Chondrocyte (in vitro differentiated cells): Measurements from ENCODE around the gene PPARG. TPM values are rescaled to one million over a fixed set of nuclear protein-coding genes. Genes with fewer than 3 reads are reported as not detected.
A peak's percentile ranks its signal among the peaks of the same experiment; 100 is the strongest.

Experiments
- DNase-seq: peaks from one replicate; pipeline ENCODE4 v3.0.0; 2021; ENCODE audit warnings: mixed read lengths, low spot score
- H3K27ac Mint-ChIP-seq: one replicate; pipeline ENCODE4 v1.8.0; 2021; ENCODE audit warnings: mild to moderate bottlenecking, moderate library complexity, mixed read lengths; ENCODE audit not compliant: unreplicated experiment
- H3K27me3 Mint-ChIP-seq: 2 replicates; pipeline ENCODE4 v1.8.0; 2021; ENCODE audit warnings: low read depth, mixed read lengths
- H3K36me3 Mint-ChIP-seq: 2 replicates; pipeline ENCODE4 v1.8.0; 2021; ENCODE audit warnings: low read depth, mixed read lengths
- H3K4me1 Mint-ChIP-seq: 2 replicates; pipeline ENCODE4 v1.8.0; 2021; ENCODE audit warnings: low read depth, mild to moderate bottlenecking, mixed read lengths
- H3K4me3 Mint-ChIP-seq: one replicate; pipeline ENCODE4 v1.8.0; 2021; ENCODE audit warnings: mild to moderate bottlenecking, moderate library complexity, mixed read lengths; ENCODE audit not compliant: unreplicated experiment
- H3K9me3 Mint-ChIP-seq: 2 replicates; pipeline ENCODE4 v1.8.0; 2021; ENCODE audit warnings: low read depth, mixed read lengths
- total RNA-seq: library from RNA; stranded (reverse); gene quantifications from 3 replicates; pipeline ENCODE4 v1.2.1, GENCODE V29; 2021
- TF ChIP-seq, protein P1 (sequence below): fragments of 200-600 bp; sonication (generic); IDR thresholded peaks from 2 replicates; pipeline ENCODE4 v1.5.0; 2021; ENCODE audit warnings: antibody characterized with exemption, mild to moderate bottlenecking, moderate library complexity

Gene PPARG
- total RNA-seq, 1 donor from 2014 or later = 9.2 TPM

DNA sequence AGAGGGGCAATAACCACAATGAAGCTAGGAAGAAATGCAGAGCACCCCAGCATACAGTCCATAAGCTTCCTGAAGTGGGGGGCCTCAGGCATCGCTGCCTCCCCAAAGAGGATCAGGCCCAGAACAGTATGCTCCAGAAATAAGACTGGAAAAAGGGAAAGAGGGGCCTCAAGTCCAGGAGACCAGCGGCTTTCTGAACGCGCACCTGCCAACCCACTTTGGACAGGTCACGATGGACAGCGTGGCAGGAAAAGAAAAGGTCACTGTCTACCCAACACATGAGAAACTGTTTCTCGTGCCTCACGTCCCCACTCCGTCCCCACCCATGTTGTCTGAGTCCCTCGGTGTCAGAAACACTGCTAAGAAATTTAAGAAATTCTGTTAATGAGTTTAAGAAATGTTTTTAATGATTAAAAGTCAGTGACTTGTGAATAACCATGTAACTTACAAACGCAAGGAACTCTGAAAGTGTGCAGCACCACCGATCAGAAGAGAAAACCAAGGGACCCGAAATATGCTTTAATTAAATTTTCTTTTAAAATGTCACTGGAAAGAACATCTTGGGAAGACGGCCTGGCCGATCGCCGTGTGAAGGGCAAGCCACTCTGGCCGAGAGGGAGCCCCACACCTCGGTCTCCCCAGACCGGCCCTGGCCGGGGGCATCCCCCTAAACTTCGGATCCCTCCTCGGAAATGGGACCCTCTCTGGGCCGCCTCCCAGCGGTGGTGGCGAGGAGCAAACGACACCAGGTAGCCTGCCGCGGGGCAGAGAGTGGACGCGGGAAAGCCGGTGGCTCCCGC is 1.7 kb upstream of the PPARG start:
- H3K9me3 Mint-ChIP-seq = no peaks in the 10 kb centered on the region
- H3K36me3 Mint-ChIP-seq = no peaks in the 10 kb centered on the region
- peaks cover 8% of the 10 kb centered on the region for H3K27me3 Mint-ChIP-seq
- TF ChIP-seq, protein P1, sequence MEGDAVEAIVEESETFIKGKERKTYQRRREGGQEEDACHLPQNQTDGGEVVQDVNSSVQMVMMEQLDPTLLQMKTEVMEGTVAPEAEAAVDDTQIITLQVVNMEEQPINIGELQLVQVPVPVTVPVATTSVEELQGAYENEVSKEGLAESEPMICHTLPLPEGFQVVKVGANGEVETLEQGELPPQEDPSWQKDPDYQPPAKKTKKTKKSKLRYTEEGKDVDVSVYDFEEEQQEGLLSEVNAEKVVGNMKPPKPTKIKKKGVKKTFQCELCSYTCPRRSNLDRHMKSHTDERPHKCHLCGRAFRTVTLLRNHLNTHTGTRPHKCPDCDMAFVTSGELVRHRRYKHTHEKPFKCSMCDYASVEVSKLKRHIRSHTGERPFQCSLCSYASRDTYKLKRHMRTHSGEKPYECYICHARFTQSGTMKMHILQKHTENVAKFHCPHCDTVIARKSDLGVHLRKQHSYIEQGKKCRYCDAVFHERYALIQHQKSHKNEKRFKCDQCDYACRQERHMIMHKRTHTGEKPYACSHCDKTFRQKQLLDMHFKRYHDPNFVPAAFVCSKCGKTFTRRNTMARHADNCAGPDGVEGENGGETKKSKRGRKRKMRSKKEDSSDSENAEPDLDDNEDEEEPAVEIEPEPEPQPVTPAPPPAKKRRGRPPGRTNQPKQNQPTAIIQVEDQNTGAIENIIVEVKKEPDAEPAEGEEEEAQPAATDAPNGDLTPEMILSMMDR = peak; percentile 63
- H3K4me1 Mint-ChIP-seq = peaks cover 14% of the 10 kb centered on the region
- H3K27ac Mint-ChIP-seq = no peak overlapping the region
- no peak for DNase-seq
- H3K4me3 Mint-ChIP-seq = peak overlapping the region; percentile 71

DNA sequence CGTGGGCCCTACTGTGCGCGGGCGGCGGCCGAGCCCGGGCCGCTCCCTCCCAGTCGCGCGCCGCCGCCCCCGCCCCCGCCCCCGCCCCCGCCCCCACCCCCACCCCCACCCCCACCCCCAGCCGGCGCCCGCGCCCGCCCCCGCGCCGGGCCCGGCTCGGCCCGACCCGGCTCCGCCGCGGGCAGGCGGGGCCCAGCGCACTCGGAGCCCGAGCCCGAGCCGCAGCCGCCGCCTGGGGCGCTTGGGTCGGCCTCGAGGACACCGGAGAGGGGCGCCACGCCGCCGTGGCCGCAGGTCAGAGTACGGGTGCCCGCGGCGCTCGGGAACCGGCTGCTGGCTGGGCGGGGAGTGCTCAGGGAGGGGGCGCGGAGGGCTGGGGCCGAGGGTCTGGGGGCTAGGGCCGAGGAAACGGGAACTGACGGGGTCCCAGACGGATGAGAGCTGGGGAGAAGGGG is 1.1 kb upstream of the PPARG start:
- Mint-ChIP-seq H3K27ac (no peak overlapping the region), H3K36me3 (no peaks in the 10 kb centered on the region), H3K4me3 (peak overlapping the region; percentile 75), H3K9me3 (no peaks in the 10 kb centered on the region), H3K27me3 (peaks cover 9% of the 10 kb centered on the region), H3K4me1 (peaks cover 14% of the 10 kb centered on the region)
- DNase-seq = no peak
- TF ChIP-seq, protein P1 = no peak

DNA sequence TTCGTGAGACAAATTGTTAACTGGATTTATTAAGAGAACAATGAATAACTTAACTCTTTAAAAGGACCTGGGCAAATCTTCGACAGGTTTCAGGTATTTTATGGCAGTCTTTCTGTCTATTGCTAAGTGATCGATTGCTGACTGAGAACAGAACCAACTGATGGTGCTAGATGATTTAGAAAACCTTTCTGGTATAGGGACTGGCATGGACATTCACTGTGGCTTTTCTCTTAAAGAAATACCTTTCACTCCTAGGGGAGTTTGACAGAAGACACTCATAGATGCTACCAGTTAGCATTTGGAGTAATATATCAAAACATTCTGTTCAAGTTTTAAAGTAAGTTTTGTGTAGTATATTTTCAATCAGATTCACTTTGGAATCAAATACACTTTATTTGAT is 654 bp downstream of the PPARG start:
- Mint-ChIP-seq H3K4me3 (peak overlapping the region; percentile 75), H3K36me3 (no peaks in the 10 kb centered on the region), H3K4me1 (peaks cover 14% of the 10 kb centered on the region), H3K9me3 (no peaks in the 10 kb centered on the region), H3K27ac (no peak overlapping the region), H3K27me3 (peaks cover 9% of the 10 kb centered on the region)
- no peak for DNase-seq
- TF ChIP-seq, protein P1 = no peak

DNA sequence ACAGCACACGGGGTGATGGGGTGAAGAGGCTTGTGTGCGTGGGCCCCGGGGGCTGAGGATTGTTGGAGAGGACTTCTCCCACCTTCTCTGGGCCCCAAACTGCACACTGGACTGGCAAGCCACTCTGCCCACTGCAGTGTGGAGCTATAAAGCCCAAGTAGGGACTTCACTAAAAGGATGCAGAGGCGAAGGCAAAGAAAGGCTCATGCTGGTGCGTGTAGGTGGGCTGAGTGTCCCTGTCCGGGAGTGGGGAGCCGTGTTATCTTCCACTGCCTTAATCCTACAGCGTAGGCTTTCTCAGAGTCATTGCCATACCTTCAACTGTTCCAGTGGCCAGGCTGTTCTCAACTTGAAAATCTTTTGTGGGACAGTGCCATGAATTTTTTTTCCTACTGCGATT is 3.9 kb downstream of the PPARG start:
- H3K36me3 Mint-ChIP-seq = no peaks in the 10 kb centered on the region
- no peak overlapping the region for H3K27ac Mint-ChIP-seq
- TF ChIP-seq, protein P1 = no peak

DNA sequence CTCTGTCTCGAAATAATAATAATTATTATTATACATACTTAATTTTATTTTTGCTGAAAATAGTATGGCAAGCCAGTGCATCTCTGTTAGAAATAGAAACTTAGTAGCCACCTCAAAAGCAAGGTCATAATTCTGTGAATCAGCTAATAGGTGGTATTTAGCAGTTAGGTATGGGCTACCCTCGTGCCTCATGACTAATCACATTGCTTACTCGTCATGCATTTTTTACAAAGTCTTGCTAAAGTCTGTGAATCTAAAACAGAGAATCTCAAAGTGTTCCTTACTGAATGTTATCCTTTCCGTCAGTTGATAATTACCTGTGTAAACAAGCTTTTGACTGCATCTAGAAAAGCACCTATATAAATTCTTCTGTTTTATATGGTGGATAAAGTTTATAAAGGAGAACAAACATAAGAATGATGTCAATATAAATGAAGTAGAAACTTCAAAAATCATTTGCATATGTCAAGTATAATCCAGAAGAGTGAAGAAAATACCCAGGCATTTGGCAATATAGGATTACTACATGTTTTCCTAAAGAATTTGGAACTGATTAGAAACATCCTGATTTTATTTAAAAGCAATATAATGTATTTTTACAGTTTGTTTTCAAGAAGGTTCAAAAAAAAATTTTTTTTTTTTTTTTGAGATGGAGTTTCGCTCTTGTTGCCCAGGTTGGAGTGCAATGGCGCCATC is 6.2 kb downstream of the PPARG start:
- H3K4me3 Mint-ChIP-seq = no peak overlapping the region
- TF ChIP-seq, protein P1 = no peak
- no peak for DNase-seq
- H3K9me3 Mint-ChIP-seq = no peaks in the 10 kb centered on the region
- H3K4me1 Mint-ChIP-seq = no peaks in the 10 kb centered on the region
- H3K27me3 Mint-ChIP-seq = peaks cover 7% of the 10 kb centered on the region
- no peak overlapping the region for H3K27ac Mint-ChIP-seq
- H3K36me3 Mint-ChIP-seq = no peaks in the 10 kb centered on the region

More for the DNA sequence above, 3.9 kb downstream of the PPARG start:
- H3K9me3 Mint-ChIP-seq = no peaks in the 10 kb centered on the region
- no peak overlapping the region for H3K4me3 Mint-ChIP-seq
- H3K4me1 Mint-ChIP-seq = peaks cover 9% of the 10 kb centered on the region
- peaks cover 7% of the 10 kb centered on the region for H3K27me3 Mint-ChIP-seq
- no peak for DNase-seq
